OCI-LY7 (cell line): Measurements from ENCODE around the gene BCAR3. TPM values are rescaled to one million over a fixed set of nuclear protein-coding genes. Genes with fewer than 3 reads are reported as not detected.
"Not testable (repeated sequence)": the region's sequence is repeated elsewhere in the genome, so short reads cannot be mapped to it uniquely, and the experiment has no call there.

ENCODE experiments used
- BruUV-seq: library from RNA; stranded (reverse); fragments of 400-500 nt; replicated peaks from 2 replicates; lab custom pipeline; 2021; lab: Mats Ljungman, UMichigan
- CTCF ChIA-PET: fragments of 300-600 bp; sonication (Branson Sonifier 250); formaldehyde crosslinking; loops from one replicate; lab custom pipeline; 2022; ENCODE audit warnings: antibody characterized with exemption; ENCODE audit not compliant: unreplicated experiment; lab: Charles Lee
- POLR2A ChIA-PET: fragments of 300-600 bp; sonication (Branson Sonifier 250); formaldehyde crosslinking; loops from one replicate; lab custom pipeline; 2022; ENCODE audit warnings: antibody characterized with exemption; lab: Charles Lee
- DNase-seq: peaks from one replicate; pipeline ENCODE4 v3.0.0-alpha.2; 2015; ENCODE audit warnings: low spot score
- H2AFZ ChIP-seq: fragments of 200-600 bp; sonication (generic), shearing (Covaris generic); 2 replicates; pipeline ENCODE4 v1.6.1; 2014; ENCODE audit warnings: mild to moderate bottlenecking, antibody characterized with exemption, low read length, moderate library complexity
- H3K27ac ChIP-seq: fragments of 200-600 bp; sonication (generic); 2 replicates; pipeline ENCODE4 v1.5.1; 2014; ENCODE audit warnings: mixed run types, low read depth, mild to moderate bottlenecking, moderate library complexity, low read length, inconsistent platforms; ENCODE audit not compliant: poor library complexity, severe bottlenecking
- H3K36me3 ChIP-seq: fragments of 200-600 bp; sonication (generic); 2 replicates; pipeline ENCODE4 v1.6.1; 2014; ENCODE audit warnings: mild to moderate bottlenecking, antibody characterized with exemption, low read length, moderate library complexity, mixed read lengths; ENCODE audit not compliant: insufficient read depth
- H3K4me1 ChIP-seq: fragments of 200-600 bp; sonication (generic); 2 replicates; pipeline ENCODE4 v1.5.1; 2014; ENCODE audit warnings: mild to moderate bottlenecking, low read length; ENCODE audit not compliant: insufficient read depth, poor library complexity, severe bottlenecking
- H3K4me2 ChIP-seq: fragments of 200-600 bp; sonication (generic); 2 replicates; pipeline ENCODE4 v1.6.1; 2014; ENCODE audit warnings: mild to moderate bottlenecking, low read length
- H3K4me3 ChIP-seq: fragments of 200-600 bp; sonication (generic); 2 replicates; pipeline ENCODE4 v1.5.1; 2014; ENCODE audit warnings: mild to moderate bottlenecking, low read depth, low read length; ENCODE audit not compliant: poor library complexity, severe bottlenecking
- H3K79me2 ChIP-seq: fragments of 200-600 bp; sonication (generic); 2 replicates; pipeline ENCODE4 v1.6.1; 2016; ENCODE audit warnings: low read depth, mild to moderate bottlenecking, low read length, moderate library complexity, mixed read lengths; ENCODE audit not compliant: insufficient read depth
- H3K9me2 ChIP-seq: fragments of 200-600 bp; sonication (generic); 2 replicates; pipeline ENCODE4 v1.6.1; 2016; ENCODE audit warnings: mild to moderate bottlenecking, low read length, mixed read lengths; ENCODE audit not compliant: insufficient read depth
- H3K9me3 ChIP-seq: fragments of 200-600 bp; sonication (generic); 2 replicates; pipeline ENCODE4 v1.6.1; 2014; ENCODE audit warnings: mild to moderate bottlenecking, mixed run types, low read length, mixed read lengths
- H4K20me1 ChIP-seq: fragments of 200-600 bp; sonication (generic); 2 replicates; pipeline ENCODE4 v1.6.1; 2014; ENCODE audit warnings: mild to moderate bottlenecking, antibody characterized with exemption, low read length, moderate library complexity, mixed read lengths; ENCODE audit not compliant: insufficient read depth
- CTCF ChIP-seq: fragments of 200-600 bp; sonication (generic); conservative IDR thresholded peaks from 2 replicates; pipeline ENCODE4 v1.5.1; 2014; ENCODE audit warnings: mild to moderate bottlenecking, antibody characterized with exemption, low read length, moderate library complexity, mixed read lengths
- EZH2phosphoT487 ChIP-seq: fragments of 200-600 bp; sonication (generic); IDR thresholded peaks from 2 replicates; pipeline ENCODE4 v1.6.1; 2018; ENCODE audit warnings: low read depth, borderline replicate concordance, mild to moderate bottlenecking, mixed run types, antibody characterized with exemption, low read length, moderate library complexity, mixed read lengths
- intact Hi-C: fragments of 100-400 bp; cut with micrococcal nuclease; formaldehyde crosslinking; loops from one replicate; pipeline ENCODE4 v1.10.0; 2022; ENCODE audit not compliant: unreplicated experiment
- total RNA-seq, 2 experiments: library from RNA; depleted of rRNA in 1 of 2; stranded (reverse); fragments of >200 nt in 1 of 2; shearing (Covaris generic) in 1 of 2; gene quantifications; 2 replicates each; pipeline ENCODE4 v1.2.3, GENCODE V29; 2014 to 2022

The BCAR3 gene
- total RNA-seq, 2 experiments from 2014 or later = 16.3 to 24.2 TPM

GRCh38 chr1:93662481-93663207 is 19.0 kb downstream of the BCAR3 start:
- intact Hi-C loops = no loop called here
- TF ChIP-seq EZH2phosphoT487 (no peak), CTCF (no peak)
- no peaks in the 10 kb centered on the region for H3K9me3 ChIP-seq
- BruUV-seq = no TSS peak
- H2AFZ ChIP-seq = no peak overlapping the region
- H3K9me2 ChIP-seq = no peaks in the 10 kb centered on the region
- DNase-seq = no peak
- no peak overlapping the region for H3K27ac ChIP-seq
- H3K79me2 ChIP-seq = 0 out of 2 replicates have a peak, but pooled peaks cover under 1% of the 10 kb centered on the region
- H3K4me2 ChIP-seq = no peak overlapping the region
- no peaks in the 10 kb centered on the region for H3K4me1 ChIP-seq
- CTCF ChIA-PET = no interaction called here
- peaks cover 82% of the 10 kb centered on the region for H3K36me3 ChIP-seq
- POLR2A ChIA-PET = interaction anchor here (0.6 to 3.6 kb wide), 7 partner anchors 9 to 147 kb away, joined by 3 to 22 read pairs (median 3); no protein-coding TSS in a partner anchor
- no peaks in the 10 kb centered on the region for H4K20me1 ChIP-seq
- H3K4me3 ChIP-seq = no peak overlapping the region

- Histone ChIP-seq H3K9me3 (no peaks in the 10 kb centered on the region), H3K4me2 (no peak overlapping the region), H3K27ac (no peak overlapping the region), H3K9me2 (no peaks in the 10 kb centered on the region), H3K79me2 (peaks cover 6% of the 10 kb centered on the region; the same call in 1 of the 2 replicates), H2AFZ (no peak overlapping the region), H4K20me1 (no peaks in the 10 kb centered on the region), H3K4me1 (no peaks in the 10 kb centered on the region), H3K4me3 (no peak overlapping the region), H3K36me3 (peaks cover 82% of the 10 kb centered on the region)
- no peak for DNase-seq
- POLR2A ChIA-PET = interaction anchor here (0.6 to 3.6 kb wide), 7 partner anchors 8 to 1564 kb away, joined by 3 to 22 read pairs (median 6); no protein-coding TSS in a partner anchor
- intact Hi-C loops = loop anchor here (2.0 kb wide), 1 partner anchor 19 kb away; the partner anchor contains the start of gene BCAR3
- no TSS peak for BruUV-seq
- CTCF ChIA-PET = no interaction called here
- TF ChIP-seq EZH2phosphoT487 (no peak), CTCF (no peak)
These were observed 19.7 kb downstream of the BCAR3 start for GRCh38 chr1:93661829-93662474.

- intact Hi-C loops = loop anchor here (2.0 kb wide), 1 partner anchor 19 kb away; the partner anchor contains the start of gene BCAR3
- H3K9me3 ChIP-seq, H3K4me2 ChIP-seq, H3K4me1 ChIP-seq, DNase-seq, H3K79me2 ChIP-seq, H2AFZ ChIP-seq, CTCF ChIA-PET, BruUV-seq, H3K27ac ChIP-seq, H3K9me2 ChIP-seq, H3K4me3 ChIP-seq, H4K20me1 ChIP-seq: not testable (repeated sequence)
- H3K36me3 ChIP-seq = peaks cover 79% of the 10 kb centered on the region
- POLR2A ChIA-PET = interaction anchor here (0.6 to 3.6 kb wide), 7 partner anchors 10 to 1923 kb away, joined by 3 to 22 read pairs (median 4); no protein-coding TSS in a partner anchor
These were observed 20.3 kb downstream of the BCAR3 start for GRCh38 chr1:93661341-93661740.
